HTR-8/SVneo (cell line): Measurements from ENCODE around the gene TOM1.
"Not testable (repeated sequence)": the region's sequence is repeated elsewhere in the genome, so short reads cannot be mapped to it uniquely, and the experiment has no call there.

Experiments
- DNase-seq: peaks from one replicate; pipeline ENCODE4 v3.0.0; 2011; ENCODE audit warnings: low spot score, mixed read lengths; ENCODE audit not compliant: insufficient read length
- FAIRE-seq: peaks from 2 replicates; lab custom pipeline; 2011; peaks lifted over from hg19 to GRCh38; lab: Jason Lieb, UNC

The TOM1 gene

DNA sequence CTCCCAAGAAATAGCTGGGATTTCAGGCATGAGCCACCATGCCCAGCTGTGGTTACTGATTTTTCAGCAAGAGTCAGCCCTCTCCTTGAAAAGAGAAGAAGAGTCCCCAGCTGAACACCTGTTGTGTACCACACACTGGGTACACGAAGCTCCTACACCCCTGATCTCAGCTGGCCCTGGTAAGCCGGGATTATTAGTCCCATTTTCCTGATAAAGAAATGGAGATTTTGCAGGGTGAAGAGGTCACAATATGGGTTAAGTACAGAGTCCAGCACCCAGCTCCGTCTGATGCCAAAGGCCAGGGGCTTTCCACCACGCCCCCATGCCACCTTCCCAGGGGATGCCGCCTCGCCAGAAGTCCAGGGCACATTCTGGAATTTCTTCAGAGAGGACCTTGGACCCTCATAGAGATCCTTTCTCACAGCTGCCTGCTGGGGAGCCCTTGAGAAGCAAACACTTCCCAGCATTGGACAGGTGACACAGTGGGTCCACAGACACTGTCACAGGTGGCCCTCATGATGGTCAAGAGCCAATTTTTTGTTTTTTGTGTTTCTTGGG lies 61.4 kb downstream of the TOM1 start:
- no peak for DNase-seq
- FAIRE-seq, result no peak

DNA sequence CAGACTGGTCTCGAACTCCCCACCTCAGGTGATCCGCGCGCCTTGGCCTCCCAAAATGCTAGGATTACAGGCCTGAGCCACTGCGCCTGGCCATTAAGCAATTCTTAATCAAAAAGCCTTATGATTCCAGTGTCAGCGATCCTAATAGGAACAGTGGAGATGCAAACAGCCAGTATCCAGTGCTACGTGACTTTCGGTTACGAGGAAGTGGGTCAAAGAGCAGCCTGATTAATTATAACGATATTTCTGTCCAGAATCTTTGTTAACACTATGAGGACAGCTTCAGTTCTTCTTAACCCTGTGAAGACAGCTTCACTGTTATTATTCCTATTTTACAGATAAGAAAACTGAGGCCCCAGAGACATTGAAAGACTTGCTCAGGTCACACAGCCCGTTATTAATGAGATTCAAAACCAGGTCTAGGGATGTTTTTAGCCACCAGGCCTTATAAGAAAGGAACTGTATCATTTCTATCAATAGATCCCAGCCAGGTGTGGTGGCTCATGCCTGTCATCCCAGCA lies 63.9 kb downstream of the TOM1 start:
- FAIRE-seq, result no peak
- no peak for DNase-seq

DNA sequence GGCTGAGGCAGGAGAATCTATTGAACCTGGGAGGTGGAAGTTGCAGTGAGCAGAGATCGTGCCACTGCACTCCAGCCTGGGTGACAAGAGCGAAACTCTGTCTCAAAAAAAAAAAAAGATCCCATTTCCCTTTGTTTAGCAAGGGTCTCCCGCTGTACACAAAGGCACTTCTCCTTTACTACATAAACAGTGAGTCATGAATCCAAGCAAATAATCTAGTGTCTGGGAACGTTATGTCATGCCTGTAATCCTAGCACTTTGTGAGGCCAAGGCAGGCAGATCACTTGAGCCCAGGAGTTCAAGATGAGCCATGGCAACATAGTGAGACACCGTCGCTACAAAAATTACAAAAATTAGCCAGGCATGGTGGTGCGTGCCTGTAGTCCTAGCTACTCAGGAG lies 64.5 kb downstream of the TOM1 start:
- DNase-seq, FAIRE-seq: not testable (repeated sequence)

GRCh38 chr22:35367331-35367886 lies 67.7 kb downstream of the TOM1 start:
- FAIRE-seq, result no peak
- DNase-seq, result no peak

DNA sequence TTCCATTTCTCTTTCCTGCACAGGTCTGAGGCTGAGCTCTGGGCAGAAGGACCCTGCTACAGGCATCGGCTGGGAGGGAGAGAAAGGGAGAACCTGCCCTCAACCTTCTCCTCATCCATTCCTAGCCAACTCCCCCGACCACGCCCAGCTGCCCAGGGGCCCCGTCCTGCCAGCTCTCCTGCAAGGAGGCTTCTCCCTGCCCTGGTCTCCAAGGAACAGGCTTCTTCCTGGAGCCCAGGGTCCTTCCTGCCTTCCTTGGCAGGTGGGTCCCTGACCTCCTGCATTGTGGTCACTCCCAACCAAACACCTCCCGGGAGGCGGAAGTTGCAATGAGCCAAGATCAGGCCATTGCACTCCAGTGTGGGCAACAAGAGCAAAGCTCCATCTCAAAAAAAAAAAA lies 68.7 kb downstream of the TOM1 start:
- DNase-seq (no peak), FAIRE-seq (no peak)

GRCh38 chr22:35369996-35370395 lies 70.3 kb downstream of the TOM1 start:
- FAIRE-seq, result no peak

GRCh38 chr22:35373781-35374180 lies 74.1 kb downstream of the TOM1 start:
- DNase-seq (no peak), FAIRE-seq (no peak)

More at GRCh38 chr22:35369996-35370395, 70.3 kb downstream of the TOM1 start:
- DNase-seq, result no peak

- no peak for DNase-seq
- no peak for FAIRE-seq
Measured at GRCh38 chr22:35375031-35375430, 75.3 kb downstream of the TOM1 start.

- DNase-seq, result no peak
- FAIRE-seq, result no peak
Measured at GRCh38 chr22:35375526-35375925, 75.8 kb downstream of the TOM1 start.

DNA sequence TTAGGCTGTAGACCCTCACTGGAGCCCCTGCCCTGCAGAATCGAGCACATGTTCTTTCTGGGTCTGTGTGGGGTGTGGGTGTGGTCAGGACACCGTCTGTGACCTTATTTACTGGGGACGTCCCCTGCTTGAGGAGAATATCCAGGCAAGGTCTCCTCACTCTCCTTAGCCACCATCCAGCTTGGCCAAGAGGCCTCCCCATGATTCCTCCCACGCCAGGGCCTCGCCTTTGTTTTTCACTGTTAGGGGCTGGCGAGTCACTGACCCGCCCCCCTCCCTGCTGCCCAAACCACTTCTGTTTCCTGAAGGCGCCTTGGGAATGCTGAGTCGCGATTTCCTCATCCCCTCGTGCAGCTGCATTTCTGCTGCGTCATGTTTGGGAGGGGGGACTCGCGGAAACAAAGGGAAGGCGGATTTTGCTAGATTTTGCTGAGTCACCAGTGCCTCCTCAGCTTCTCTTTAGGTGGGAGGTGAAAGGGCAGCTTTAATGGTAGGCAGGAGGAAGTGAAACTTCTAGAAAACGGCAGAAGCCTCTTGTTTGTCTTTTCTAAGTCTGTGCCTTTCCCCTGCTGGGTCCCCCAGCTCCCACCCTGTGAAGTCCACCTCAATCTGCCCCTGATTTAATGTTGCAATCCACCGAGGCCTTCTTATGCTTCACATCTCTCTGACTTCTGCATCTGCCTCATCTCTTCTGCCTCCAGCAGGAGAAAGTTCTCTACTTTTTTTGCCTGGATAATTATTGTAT lies 77.2 kb downstream of the TOM1 start:
- DNase-seq, result peak; percentile 84
- FAIRE-seq, result no peak

- FAIRE-seq (no peak), DNase-seq (no peak)
Measured at GRCh38 chr22:35377735-35378134, 78.0 kb downstream of the TOM1 start.

DNA sequence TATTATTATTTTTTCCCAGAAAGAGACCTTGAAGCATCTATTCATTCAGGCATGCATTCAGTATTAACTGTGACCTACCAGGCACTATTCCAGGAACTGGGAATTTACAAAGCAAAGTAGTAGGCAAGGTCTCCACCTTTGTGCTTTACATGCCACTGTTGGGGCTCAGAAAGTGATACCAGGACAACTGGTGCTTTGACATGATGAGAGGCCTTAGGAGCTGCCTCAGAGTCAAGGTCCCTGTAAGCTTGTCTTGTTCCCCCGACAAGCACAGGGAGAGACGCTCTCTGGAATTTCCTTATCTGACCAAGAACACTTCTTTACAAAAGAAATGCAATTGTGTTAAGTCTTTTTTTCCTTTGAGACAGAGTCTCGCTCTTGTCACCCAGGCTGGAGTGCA lies 78.9 kb downstream of the TOM1 start:
- FAIRE-seq, result no peak
- no peak for DNase-seq

DNA sequence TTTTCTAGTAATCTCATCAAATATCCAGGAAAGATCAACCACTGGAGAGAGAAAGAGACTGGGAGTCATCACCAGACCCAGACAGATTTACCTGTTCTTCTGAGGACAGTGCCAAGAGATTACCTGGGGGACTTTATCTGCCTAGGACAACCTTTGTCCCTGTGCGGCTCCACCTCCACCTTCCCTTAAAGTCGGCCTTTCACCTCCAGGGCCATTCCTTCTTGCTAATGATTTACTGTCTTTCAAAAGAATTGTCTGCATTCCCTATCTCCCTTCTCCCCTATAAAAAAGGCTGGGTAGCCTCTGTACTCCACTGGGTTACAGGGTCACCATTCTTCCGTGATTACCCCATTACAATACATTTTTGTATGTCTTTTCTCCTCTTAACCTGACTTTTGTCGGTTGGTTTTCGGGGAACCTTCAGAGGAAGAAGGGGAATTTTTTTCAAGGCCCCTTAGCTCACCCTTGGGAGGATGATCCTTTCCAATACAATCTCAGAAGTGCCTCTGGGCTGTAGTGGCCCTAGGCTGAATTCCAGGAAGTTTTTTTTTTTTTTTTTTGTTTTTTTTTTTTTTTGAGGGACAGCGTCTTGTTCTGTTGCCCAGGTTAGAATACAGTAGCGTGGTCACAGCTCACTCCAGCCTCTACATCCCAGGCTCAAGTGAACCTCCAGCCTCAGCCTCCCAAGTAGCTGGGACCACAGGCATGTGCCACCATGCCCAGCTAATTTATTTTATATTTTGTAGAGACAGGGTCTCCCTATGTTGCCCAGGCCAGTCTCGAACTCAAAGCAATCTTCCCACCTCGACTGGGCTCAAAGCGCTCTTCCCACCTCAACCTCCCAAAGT lies 79.7 kb downstream of the TOM1 start:
- FAIRE-seq, result no peak
- DNase-seq, result no peak

DNA sequence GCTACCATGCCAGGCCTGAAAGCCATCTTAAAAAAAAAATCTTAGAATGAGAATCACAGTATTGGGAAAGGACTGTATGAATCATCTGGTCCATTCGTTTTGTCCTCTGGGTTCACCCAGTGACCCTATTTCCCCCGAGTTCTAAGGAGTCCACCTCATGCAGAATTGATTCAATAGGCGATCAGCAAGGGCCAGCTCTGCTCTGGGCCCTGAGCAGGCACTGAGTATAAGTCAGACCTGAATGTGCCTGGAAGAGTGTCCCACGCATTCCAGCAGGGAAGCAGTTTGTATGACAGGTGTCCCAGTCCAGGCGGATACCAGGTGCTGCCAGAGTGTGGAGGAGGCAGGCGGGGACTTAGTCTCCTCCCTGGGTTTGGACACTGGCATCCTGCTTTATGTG lies 80.3 kb downstream of the TOM1 start:
- FAIRE-seq (no peak), DNase-seq (no peak)

GRCh38 chr22:35380537-35381423 lies 81.1 kb downstream of the TOM1 start, which contains the start of gene HMOX1:
Gene HMOX1 (plus strand): TSS chr22:35381096. CDS start chr22:35381174, 78 bp downstream.
- DNase-seq (peak; percentile 63), FAIRE-seq (no peak)

GRCh38 chr22:35381424-35382009 lies 81.8 kb downstream of the TOM1 start:
- no peak for FAIRE-seq
- no peak for DNase-seq

DNA sequence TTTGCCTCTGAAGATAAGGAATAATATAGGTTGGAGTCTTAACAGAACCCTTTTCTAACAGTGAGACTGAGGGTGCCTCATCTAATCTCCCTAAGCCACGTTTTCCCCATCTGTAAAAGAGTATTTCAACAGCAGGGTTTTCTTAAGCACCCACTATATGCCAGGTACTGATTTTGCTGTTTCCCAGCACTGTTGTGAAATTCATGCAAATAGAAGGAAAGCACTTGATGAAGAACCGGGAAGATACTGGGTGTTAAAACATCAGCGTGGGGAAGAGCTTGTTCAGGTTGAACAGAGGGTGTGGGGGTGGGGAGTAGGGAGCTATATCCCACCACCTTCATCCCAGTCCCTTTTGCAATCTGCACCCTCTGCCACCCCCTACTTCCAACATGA lies 84.0 kb downstream of the TOM1 start:
- DNase-seq (no peak), FAIRE-seq (no peak)

- no peak for DNase-seq
- FAIRE-seq, result no peak
Measured at GRCh38 chr22:35384527-35384926, 84.8 kb downstream of the TOM1 start.

DNA sequence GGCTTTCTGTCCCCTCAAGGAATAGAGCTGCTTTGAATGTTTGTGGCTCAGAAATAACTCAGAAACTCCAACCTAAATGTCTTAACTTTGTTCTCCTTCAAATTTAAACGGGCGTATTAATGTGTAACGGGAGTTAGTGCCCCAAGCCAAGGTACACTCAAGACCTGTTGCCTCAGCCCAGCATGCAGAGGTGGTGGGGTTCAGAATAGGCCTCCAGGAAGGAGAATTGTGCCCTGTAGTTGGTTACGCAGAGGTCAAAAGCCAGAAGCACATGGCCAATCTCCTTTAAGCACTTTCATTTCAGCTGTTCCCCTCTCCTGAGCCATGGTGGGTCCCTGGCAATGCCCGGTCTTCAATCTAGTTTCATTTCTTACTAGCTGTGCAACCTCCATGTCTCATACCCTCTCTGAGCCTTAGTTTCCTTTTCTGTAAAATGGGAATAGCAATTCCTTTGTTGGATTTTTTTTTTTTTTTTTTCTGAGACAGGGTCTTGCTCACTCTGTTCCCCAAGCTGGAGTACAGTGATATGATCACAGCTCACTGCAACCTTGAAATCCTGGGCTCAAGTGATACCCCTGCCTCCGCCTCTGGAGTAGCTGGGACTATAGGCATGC lies 85.4 kb downstream of the TOM1 start:
- FAIRE-seq, result no peak

More for the DNA sequence above, 85.4 kb downstream of the TOM1 start:
- DNase-seq, result no peak
